Stimulated activated CD4-positive, alpha-beta T cell treated with anti-CD3 and anti-CD28 coated beads, Interleukin-15, amount 100 ng/mL, for 1 hour (primary cell): ENCODE data around the gene CAMLG.
"Not testable (repeated sequence)": the region's sequence is repeated elsewhere in the genome, so short reads cannot be mapped to it uniquely, and the experiment has no call there.

Experiments used
- DNase-seq, 2 donors: peaks; one replicate each; pipeline ENCODE4 v3.0.0-alpha.2; 2020; ENCODE audit warnings: low read depth in 1 of 2, low spot score in 1 of 2

The CAMLG gene

DNA sequence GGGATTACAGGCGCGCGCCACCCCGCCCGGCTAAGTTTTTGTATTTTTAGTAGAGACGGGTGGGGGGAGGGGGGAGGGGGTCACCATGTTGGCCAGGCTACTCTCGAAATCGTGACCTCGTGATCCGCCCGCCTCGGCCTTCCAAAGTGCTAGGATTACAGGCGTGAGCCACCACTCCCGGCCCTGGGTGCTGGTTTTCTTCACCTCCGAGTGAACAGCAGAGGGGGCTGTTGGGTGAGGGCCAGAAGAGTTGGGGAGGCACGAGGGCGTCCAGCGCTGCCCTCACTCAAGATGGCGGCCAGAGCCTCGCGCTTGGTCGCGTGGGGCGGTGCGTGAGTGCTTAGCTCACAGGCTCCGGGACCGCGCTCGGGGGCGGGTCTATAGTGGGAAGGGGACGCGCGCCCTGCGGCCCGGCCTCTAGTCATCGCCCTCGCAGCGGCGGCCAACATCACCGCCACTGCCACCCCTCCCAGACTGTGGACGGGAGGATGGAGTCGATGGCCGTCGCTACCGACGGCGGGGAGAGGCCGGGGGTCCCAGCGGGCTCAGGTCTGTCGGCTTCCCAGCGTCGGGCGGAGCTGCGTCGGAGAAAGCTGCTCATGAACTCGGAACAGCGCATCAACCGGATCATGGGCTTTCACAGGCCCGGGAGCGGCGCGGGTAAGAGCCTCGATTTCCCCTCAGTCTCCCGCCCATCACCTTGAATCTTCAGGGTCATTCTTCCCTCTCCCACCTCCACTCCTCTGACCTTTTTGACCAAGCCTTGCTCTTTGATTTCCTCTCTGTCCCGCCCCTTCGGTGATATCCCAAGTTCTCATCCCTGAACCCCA, at the start of gene CAMLG:
Gene CAMLG (plus strand): TSS at position 416 of the 830 bp plus-strand sequence. CDS start 73 bp downstream, at position 489.
- DNase-seq, result peak; percentile 94 to 96

DNA sequence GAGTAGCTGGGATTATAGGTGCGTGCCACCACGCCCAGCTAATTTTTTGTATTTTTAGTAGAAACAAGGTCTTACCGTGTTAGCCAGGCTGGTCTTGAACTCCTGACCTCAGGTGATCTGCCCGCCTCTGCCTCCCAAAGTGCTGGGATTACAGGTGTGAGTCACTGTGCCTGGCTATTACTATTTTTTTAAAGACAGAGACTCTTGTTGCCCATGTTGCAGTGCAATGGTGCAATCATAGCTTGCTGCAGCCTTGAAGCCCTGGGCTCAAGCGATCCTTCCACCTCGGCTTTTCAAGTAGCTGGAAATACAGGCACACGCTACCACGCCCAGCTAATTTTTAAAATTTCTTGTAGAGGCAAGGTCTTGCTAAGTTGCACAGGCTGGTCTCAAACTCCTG, 48.2 kb upstream of the CAMLG start:
- DNase-seq, result not testable (repeated sequence)

DNA sequence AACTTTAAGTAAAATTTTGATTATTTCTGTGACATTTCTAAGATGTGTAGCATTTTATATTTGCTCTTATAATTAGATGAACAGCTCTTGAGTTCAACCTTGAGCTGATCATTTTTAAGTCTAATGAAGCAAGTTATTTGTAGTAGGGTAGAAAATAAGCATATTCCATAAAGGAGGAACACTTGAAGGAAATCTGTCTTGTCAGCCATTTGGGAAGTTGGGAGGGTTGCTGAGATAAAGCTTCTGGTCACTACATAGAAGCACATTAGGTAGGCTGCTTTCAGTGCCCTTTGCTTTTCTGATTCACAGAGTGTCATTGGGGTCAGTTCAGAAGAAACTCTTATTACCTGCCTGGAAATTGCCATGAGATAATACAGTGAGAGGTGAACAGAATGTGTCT, 45.6 kb upstream of the CAMLG start:
- DNase-seq, result no peak

DNA sequence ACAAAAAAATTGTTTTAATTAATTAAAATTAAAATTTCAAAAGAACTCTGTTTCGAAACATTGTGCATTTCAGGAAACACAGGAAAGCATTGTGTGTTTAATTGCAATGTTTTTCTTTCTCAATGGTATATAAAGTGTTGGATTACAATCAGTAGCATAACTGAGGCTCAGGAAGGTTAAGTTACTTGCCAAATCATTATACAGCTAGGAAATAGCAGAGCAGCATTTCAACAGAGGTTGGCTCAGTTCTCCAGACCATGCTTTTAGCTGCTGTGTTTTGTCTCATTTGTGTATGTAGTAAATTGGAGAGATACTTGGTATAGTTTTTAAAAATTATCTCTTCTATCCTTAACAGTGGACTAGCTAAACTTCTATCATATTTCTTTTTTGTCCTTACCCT, 30.0 kb upstream of the CAMLG start:
- DNase-seq, result no peak

DNA sequence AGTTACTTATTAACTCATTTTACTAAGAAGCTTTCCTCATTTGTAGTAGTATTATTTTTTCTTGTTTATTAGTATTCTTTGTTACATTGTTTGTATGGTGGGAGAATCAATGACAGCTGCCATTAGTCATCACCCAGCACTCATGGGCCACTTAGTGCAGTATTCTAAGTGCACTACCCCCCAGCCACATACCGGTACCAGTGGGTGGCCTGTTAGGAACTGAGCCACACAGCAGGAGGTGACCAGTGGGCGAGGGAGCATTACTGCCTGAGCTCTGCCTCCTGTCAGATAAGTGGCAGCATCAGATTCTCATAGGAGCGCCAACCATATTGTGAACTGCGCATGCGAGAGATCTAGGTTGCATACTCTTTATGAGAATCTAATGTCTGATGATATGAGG, 24.2 kb upstream of the CAMLG start:
- DNase-seq, result no peak

DNA sequence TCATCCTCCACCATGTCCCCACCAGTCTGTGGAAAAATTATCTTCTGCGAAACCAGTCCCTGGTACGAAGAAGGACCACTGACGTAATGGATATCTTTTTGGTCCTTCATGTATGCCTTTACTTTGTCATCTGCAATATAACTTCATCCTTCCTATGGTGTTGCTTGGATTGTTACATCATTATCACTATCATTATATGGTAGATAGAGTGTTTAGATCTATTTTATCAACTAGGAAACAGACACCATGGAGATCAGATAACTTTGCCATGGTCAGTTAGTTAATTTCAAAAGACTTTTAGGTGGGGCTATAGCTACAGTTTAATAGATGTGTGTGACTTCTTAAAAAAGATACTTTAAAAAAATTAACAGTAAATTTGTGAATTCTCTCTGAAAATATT, 23.8 kb upstream of the CAMLG start:
- no peak for DNase-seq

DNA sequence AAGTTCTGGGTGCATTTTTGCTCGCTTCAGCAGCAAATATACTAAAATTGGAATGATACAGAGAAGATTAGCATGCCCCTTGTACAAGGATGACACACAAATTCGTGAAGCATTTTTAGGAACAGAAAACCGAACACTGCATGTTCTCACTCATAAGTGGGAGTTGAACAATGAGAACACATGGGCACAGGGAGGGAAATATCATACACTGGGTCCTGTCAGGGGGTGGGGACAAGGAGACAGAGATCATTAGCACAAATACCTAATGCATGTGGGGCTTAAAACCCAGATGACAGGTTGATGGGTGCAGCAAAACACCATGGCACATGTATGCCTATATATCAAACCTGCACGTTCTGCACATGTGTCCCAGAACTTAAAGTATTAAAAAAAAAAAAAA, 22.9 kb upstream of the CAMLG start:
- not testable (repeated sequence) for DNase-seq

DNA sequence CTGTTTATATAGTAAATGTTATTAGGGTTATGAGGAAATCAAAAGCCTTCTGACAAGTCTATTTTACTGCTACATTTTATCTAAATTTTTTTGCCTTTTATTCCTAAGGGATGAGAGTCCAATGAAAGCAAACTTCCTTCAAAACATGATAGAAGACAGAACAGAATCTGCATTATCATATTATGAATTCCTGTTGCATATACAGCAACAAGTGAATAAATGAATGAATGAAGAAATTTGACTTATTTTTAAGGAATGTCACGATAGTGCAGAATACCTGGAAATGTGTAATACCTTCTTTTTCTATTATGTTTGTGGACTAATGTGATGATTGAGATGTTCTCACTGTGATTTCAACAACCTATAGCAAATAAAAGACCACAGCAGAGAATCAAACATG, 13.5 kb upstream of the CAMLG start:
- no peak for DNase-seq

DNA sequence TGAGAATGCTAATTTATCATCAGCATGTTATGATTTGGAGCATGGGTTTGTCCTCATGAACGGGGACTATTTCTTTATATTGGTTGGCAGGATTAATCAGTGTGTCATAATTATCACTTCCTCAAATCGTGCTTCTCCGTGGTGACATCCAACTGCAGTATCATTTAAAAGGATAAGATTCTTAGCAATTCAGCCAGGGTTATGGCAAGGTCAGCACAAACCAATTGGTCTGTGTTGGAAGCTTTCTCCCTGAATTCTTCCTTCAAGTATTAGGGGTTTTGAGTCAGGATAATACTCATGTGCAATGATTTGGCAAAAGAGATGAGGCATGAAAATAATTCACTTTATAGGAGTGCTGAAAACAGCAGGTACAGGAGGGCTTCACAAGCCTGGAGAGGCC, 5.5 kb upstream of the CAMLG start:
- DNase-seq, result no peak

DNA sequence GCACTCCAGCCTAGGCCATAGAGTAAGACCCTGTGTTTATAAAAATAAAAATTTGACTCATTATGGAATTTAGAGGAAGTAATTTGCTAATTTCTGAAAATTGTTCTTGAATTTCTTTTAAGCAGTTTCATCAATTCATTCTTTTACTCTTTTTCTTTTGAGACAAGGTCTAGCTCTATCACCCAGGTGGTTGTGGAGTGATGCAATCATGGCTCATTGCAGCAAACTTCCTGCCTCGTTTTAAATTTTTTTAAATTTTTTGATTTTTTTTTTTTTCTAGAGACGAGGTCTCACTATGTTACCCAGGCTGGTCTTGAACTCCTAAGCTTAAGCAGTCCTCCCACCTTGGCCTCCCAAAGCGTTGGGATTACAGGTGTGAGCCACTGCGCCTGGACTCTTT, 3.1 kb upstream of the CAMLG start:
- no peak for DNase-seq

DNA sequence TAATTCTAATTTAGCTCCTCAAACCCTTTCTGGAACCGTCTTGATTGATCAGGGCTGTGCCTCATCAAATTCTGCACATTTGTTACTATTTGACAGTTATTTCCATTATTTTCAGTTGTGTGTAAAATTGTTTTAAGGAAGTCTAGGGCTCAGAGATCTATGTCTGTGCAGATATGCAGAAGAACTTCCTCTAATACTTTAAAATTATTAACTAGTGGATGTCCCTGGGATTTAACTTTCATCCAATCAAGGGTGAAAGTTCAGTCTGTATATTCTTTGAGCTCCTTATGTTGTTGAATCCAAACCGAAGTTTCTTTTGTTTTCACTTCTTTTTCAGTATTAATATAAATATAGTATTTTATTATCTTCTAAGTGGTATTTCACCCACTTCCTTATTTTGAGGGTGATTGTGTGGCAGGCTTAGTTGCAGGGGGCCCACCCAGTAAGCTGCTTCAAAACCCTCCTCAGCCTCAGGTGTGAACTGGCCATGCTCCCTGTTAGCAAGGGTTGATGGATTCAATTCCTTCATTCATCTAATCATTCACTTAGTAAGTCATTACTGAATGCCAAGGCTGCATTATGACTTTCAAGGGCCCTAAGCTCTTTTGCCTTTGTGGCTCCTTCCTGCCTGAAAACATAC, 2.1 kb upstream of the CAMLG start:
- no peak for DNase-seq

DNA sequence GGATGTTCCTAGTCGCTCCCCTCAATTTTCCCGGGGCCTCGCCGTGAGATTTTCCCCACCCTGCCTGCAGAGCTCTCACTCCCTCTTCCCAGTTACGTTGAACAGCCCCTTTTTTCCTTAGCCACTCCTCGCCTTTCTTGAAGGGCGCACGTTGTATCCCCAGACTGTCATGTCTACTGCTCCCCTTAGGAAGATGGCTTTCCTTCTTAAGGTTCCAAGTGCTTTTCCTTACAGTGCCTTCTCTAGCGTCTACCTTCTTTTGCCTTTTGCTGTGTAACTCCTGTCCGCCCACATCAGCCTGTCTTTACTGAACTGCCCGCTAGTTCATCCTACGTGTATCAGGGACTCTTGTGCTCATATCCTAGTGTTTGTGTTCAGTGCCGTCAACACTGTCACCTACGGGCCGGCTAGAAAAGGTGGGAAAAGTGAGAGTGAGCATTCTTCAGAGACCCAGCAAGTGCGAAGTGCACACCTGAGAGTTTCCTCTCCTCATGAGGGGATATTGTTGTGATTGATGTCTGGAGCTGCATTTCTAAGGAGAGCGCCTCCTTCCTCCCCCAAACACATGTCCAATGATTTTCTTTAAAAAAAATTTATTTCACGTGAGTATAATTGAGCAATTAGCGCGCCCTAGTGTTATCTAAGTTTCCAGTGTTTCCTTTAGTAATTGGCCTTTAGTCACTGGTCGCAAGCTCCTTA, 764 bp downstream of the CAMLG start:
- no peak for DNase-seq

DNA sequence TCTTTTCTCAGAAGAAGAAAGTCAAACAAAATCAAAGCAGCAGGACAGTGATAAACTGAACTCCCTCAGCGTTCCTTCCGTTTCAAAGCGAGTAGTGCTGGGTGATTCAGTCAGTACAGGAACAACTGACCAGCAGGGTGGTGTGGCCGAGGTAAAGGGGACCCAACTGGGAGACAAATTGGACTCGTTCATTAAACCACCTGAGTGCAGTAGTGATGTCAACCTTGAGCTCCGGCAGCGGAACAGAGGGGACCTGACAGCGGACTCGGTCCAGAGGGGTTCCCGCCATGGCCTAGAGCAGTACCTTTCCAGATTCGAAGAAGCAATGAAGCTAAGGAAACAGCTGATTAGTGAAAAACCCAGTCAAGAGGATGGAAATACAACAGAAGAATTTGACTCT, 2.7 kb downstream of the CAMLG start:
- DNase-seq, result no peak

DNA sequence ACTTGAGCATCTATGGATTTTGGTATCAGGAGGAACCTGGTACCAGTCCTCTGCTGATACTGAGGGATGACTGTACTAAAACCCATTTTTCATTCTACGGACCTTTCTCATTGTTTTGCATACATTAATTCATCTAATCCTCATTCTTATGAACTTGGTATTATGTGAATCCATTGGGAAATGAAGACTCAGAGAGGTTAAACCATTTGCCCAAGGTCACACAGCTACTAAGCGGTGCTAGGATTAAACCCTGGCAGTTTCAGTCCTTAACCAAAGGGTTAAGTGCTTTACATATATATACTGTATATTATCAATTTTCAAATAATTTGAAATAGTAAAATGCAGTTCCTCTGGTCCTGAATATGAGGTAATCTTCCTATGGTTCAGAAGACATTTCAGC, 3.8 kb downstream of the CAMLG start:
- no peak for DNase-seq

DNA sequence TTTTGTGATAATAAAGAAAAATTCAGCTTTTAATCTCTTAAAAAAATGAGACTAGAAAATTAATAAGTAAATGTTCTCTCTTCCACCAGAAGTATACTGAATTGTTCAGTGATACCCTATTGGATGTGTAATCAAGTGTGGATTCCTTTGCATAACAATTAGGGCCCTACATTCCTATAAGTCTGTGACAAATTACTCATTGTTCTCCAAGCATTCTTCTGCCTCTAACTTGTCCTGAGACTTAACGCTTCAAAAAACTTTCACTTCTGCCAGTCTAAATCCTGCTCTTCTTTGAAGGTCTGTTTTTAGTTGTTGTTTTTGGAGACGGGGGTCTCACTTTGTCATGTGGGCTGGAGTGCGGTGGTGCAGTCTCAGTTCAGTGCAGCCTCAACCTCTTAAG, 11.1 kb downstream of the CAMLG start:
- DNase-seq, result no peak

DNA sequence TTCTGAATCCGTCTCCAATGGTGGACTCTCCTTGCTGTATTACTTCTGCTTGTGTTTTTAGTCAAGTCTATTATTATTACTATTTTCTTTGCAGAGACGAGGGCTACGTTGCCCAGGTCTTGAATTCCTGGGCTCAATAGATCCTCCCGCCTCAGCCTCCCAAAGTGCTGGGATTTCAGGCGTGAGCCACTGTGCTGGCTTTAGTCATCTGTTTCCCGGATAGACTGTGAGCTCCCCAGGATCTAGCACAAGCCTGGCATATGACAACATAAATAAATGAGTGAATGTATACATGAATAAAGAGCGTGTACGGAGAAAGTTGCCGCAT, 19.8 kb downstream of the CAMLG start:
- DNase-seq, result no peak

DNA sequence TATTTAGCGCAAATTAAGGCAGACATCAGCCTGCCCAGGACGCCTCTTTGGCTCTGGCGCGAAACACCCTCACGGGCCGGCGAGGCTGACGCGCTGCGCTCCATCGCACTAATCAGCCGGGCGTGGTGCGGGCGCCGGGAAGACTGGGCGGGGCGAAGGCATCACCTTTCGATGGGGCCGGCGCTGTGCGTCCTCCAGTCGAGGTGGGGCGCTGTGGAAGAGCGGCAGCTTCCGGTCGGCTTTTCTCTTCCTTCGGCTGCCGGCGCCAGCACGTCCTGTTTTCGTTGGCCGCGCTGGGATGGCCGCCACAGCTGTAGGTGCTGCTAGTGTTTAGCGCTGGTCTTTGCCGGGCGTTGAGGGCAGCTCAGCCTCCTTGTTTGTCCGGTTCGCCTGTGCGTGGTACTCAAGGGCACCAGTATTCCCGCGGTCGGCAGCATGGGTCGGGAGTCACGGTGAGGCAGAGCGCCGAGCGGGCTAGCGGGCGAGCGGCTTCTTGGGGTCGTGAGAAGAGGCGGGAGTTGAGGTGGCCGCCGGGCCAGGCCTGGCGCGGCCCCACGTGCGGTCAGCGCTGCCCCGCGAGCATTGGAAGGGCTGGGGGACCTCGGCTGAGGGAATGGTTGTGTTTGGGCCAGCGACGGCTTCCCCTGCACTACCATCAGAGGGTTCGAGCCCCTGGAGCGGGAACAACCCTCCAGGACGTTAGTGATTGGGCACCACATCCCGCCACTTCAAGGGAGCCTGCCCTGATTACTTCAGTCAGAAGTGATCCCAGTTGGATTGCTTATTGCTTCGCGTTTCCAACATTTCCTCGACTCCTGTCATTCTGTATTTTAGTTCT, 20.4 kb downstream of the CAMLG start, which contains the start of gene DDX46:
Gene DDX46 (plus strand): TSS at position 276 of the 838 bp plus-strand sequence. CDS start 160 bp downstream, at position 436.
- DNase-seq, result peak; percentile 86 to 94

DNA sequence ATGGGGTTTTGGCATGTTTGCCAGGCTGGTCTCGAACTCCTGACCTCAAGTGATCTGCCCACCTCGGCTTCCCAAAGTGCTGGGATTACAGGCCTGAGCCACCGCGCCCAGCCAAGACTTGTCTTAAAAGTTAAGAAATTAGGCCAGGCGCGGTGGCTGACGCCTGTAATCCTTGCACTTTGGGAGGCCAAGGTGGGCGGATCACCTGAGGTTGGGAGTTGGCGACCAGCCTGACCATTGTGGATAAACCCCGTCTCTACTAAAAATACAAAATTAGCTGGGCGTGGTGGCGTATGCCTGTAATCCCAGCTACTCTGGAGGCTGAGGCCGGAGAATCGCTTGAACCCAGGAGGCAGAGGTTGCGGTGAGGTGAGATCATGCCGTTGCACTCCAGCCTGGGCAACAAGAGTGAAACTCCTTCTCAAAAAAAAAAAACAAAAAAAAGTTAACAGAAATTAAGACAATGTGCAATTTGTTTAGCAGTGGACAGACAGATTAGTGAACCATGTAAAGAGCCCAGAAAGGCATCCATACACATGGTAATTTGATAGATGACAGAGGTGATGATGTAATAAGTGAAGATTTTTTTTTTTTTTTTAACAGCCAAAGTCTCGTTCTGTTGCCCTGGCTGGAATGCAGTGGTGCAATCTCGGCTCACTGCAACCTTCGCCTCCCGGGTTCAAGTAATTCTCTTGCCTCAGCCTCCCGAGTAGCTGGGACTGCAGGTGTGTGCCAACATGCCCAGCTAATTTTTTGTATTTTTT, 29.4 kb downstream of the CAMLG start:
- DNase-seq, result not testable (repeated sequence)

DNA sequence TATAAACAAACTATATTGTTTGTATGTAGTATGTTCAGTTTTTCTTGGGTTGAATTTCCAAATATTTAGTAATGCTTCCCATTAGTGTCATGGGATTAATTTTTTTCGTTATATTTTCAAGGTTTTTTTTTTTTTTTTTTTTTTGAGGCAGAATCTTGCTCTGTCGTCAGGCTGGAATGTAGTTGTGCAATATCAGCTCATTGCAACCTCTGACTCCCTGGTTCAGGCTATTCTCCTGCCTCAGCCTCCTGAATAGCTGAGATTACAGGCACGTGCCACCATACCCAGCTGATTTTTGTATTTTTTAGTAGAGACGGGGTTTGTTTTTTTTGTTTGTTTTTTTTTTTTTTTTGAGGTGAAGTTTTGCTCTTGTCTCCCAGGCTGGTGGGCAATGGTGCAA, 30.9 kb downstream of the CAMLG start:
- no peak for DNase-seq

DNA sequence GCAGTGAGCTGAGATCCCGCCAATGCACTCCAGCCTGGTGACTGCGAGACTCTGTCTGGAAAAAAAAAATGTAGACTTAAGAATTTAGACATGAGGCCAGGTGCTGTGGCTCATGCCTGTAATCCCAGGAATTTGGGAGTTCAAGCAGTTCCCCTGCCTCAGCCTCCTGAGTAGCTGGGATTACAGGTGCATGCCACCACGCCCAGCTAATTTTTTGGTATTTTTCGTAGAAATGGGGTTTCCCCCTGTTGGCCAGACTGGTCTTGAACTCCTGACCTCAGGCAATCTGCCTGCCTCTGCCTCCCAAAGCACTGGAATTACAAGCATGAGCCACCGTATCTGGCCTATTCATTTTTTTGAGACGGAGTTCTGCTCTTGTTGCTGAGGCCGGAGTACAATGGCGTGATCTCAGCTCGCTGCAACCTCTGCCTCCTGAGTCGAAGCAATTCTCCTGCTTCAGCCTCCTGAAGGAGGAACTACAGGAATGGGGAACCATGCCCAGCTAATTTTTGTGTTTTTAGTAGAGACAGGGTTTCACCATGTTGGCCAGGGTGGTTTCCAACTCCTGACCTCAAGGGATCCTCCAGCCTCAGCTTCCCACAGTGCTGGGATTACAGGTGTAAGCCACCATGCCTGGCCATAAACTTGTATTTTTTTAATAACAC, 34.2 kb downstream of the CAMLG start:
- no peak for DNase-seq
